ENCODE data around the gene RECQL5.
"Not testable (repeated sequence)": the region's sequence is repeated elsewhere in the genome, so short reads cannot be mapped to it uniquely, and the experiment has no call there.

RECQL5 gene

GRCh38 chr17:75590314-75590761 lies 76.6 kb downstream of the RECQL5 start:
- no peak for FAIRE-seq

GRCh38 chr17:75589919-75590303 lies 77.0 kb downstream of the RECQL5 start:
- FAIRE-seq: no peak

GRCh38 chr17:75589012-75589918 lies 77.7 kb downstream of the RECQL5 start:
- FAIRE-seq: no peak

GRCh38 chr17:75588596-75589011 lies 78.3 kb downstream of the RECQL5 start:
- no peak for FAIRE-seq

GRCh38 chr17:75587675-75588595 lies 79.0 kb downstream of the RECQL5 start, which contains the start of gene MYO15B:
Gene MYO15B, plus strand, starts transcription at chr17:75587800. Its CDS starts 258 bp downstream, at chr17:75588058.
- FAIRE-seq: no peak

GRCh38 chr17:75584849-75585175 lies 82.1 kb downstream of the RECQL5 start:
- no peak for FAIRE-seq

- not testable (repeated sequence) for FAIRE-seq
Observed at GRCh38 chr17:75583197-75583596, 83.8 kb downstream of the RECQL5 start.

- not testable (repeated sequence) for FAIRE-seq
Observed at GRCh38 chr17:75581121-75581725, 85.7 kb downstream of the RECQL5 start.

Data from TTC549 (cell line).